NCI-H82 treated with DMSO at 0.1 percent for 48 hours (cell line): ENCODE results near the gene FAM156A.
"Not testable (repeated sequence)": the region's sequence is repeated elsewhere in the genome, so short reads cannot be mapped to it uniquely, and the experiment has no call there.

Source experiments
- DNase-seq: peaks from one replicate; lab custom pipeline; 2025; ENCODE audit not compliant: unreplicated experiment; lab: John Stamatoyannopoulos, UW

FAM156A gene, protein sequence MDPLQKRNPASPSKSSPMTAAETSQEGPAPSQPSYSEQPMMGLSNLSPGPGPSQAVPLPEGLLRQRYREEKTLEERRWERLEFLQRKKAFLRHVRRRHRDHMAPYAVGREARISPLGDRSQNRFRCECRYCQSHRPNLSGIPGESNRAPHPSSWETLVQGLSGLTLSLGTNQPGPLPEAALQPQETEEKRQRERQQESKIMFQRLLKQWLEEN

GRCh38 chrX:52958113-52958959, at the start of gene FAM156A:
Gene FAM156A (minus strand): TSS chrX:52958518. CDS start chrX:52948588, 9,930 bp downstream.
- DNase-seq: not testable (repeated sequence)

- DNase-seq: no peak
These were observed 47.0 kb upstream of the FAM156A start for GRCh38 chrX:53005327-53005726.

- DNase-seq: no peak
These were observed 46.5 kb upstream of the FAM156A start for GRCh38 chrX:53004811-53005210.

DNA sequence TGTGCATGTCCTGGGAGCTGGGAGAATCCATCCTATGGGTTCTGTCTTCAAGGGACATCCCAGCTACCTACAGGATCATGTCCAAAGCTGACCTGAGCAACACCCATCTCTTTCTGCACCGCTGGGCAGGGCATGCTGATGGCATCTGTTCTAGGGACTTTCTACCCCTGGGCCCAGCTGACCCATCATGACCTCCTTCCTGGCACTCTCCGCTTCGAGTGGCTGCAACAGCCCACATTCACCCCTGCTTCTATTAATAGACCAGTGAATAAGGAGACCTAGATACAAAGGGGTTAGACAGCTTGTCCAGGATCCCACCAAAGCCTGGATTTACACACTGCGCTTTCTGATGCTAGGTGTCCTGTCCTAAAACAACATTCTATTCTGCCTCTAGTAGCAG, 45.7 kb upstream of the FAM156A start:
- DNase-seq: no peak

- no peak for DNase-seq
These were observed 44.8 kb upstream of the FAM156A start for GRCh38 chrX:53003111-53003510.

DNA sequence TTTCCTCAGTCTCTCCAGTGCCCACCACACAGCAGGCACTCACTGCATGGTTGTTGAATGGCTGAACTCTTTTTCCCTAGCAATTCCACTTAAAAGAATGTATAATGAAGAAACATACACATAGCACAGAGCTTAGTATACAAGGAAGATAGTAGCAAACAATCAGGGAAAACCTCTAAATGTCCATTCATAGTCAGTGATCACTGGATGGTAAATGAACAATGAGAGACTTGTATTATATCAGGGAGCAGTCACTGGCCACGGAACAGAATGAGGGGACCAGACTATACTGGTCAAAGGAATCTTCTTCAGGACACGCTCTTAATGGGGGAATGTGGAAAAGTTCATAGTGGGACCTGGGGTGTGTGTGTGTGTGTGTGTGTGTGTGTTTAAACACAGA, 43.6 kb upstream of the FAM156A start:
- no peak for DNase-seq

GRCh38 chrX:53000447-53001135, 42.3 kb upstream of the FAM156A start:
- DNase-seq: no peak

DNA sequence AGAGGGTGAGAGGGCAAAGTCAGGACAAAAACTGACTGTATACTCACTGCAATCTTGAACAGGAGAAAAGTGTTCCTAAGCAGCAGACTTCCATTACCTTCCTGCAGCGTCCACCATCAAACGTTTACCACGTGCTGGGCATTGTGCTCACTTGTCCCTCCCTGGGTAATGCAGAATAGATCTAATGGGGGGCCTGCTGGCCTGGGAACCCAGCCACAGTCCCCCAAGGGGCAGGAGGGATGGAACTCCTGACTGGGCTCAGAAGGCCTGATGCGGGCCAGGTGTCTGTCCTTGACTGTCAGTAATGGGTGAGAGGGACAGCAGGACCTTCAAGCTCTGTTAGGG, 37.6 kb upstream of the FAM156A start:
- DNase-seq: no peak

- peak; percentile 91 for DNase-seq
These were observed 37.0 kb upstream of the FAM156A start for GRCh38 chrX:52995135-52995986.

DNA sequence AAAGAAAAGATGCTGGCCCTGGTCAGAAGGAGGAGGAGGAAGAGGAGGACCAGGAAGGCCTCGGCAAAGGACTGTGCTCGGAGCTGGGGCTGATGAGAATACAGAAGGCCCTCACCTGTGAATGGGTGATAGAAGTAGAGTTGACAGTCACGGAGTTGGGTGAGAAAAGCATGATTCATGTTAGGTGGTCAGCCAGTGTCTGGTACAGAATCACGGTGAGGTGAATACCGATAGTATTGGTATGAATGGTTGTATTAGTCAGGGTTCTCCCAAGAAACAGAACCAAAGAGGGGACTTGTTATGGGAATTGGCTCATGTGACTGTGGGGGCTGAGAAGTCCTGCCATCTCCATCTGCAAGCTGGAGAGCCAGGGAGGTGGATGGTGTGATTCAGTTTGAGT, 32.5 kb upstream of the FAM156A start:
- DNase-seq: no peak

GRCh38 chrX:52990011-52990631, 31.8 kb upstream of the FAM156A start:
- not testable (repeated sequence) for DNase-seq

DNA sequence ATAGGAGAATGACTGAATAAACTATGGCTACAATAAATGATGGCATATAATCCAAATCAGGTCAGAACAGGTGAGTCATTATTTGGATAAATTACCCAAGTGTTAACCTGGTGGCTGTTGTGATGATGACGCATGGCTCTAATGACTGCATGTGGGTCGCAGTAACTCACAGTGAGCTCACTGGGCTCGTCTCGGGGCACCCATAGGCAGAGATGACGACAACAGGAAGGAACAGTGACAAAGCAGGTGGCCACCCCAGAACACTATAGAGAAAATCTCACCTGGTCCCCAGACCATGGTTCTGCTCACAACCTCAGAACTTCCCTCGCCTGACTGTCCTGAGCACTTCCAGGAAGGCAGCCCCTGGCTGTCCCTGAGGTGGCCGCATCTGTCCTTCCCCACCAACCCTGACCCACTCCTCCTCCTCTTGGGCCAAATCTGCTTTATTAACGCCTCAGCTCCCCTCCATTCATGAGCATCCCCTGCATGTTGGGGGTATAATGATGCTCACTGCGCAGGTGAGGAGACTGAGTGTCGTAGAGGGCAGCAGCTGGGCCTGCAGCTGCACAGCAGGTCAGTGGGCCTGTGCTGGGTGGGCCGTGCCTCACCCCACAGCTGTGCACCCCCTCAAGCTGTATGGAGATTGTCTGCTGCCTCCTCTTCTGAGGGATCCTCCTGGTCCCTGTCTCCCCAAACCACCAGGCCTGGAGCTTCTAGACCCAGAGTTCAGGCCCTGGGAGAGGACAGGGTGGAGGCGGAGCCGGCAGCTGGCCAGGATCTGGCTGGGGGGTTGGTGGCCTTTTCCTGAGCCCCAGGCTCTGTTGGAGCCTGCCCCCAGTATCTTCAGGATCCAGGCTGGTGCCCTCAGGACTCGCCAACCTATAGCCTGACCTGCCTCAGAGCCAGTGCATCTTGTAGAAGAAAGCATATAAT, 30.9 kb upstream of the FAM156A start:
- DNase-seq: no peak

GRCh38 chrX:52983321-52984000, 25.1 kb upstream of the FAM156A start:
- no peak for DNase-seq

- DNase-seq: no peak
These were observed 21.7 kb upstream of the FAM156A start for GRCh38 chrX:52979993-52980392.

DNA sequence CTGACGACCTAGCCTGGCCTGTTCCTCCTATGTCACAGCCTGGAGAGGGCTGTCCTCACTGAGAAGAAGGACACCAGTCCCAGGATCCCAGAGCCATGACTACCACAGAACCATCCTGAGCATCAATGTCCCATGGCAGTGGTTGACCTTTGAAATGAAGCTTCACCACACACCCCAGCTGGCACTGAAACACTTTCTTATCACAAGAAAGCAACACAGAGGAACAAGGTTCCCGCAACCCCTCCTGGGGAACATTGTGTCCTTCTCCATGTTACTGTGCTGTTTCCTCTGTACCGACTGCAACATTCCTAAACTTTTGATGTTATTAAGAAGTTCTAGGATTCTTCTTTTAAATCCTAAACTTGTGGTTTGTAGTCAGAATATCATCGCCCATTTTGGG, 21.2 kb upstream of the FAM156A start:
- DNase-seq: no peak

GRCh38 chrX:52977953-52978352, 19.6 kb upstream of the FAM156A start:
- no peak for DNase-seq

DNA sequence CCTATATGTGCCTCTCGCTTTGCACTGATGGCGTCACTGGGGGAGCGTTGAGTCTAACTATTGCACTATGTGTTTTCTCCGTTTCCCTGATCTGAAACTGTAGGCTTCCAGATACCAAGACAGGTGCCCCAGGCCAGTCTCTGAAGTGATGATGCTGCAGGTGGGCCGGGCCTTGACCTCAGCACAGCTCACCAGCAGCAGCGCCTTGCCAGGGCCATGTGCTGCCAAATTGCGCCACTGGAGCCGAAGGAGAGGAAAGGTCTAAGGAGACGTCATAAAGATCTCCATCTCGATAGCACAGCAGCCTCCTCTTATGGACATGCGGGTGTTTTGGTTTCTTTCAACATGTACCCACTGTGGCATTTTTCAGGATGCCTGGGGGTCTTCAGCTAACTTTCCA, 17.3 kb upstream of the FAM156A start:
- DNase-seq: not testable (repeated sequence)

DNA sequence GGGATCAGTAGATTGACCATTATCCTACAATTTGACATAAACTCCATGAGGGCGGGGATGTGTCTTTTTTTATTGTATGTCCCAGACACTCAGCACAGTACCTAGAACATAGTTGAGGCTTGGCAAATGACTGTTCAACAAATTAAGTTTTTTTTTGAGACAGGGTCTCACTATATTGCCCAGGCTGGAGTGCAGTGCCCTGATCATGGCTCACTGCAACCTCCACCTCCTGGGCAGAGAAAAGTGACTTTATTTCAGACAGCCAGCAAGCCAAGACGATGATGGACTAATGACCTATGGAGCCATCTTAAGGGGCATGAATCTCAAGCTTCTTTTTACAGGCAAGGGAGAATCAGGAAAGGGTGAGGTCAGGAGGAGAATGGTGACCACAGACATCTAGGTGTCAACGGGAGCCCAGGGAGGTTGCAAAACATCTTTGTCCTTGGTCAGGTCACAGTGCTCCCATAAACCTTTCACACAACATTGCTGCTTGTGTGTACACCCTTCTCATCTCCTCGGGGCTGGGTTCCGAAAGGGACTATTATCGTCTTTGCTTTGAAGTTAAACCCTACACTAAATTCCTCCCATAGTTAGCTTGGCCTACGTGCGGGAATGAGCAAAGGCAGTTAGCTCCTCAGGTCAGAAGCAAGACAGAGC, 16.1 kb upstream of the FAM156A start:
- not testable (repeated sequence) for DNase-seq
